Psoas muscle (tissue), 8 donors: ENCODE measurements around the gene TEX51. TPM values are rescaled to one million over a fixed set of nuclear protein-coding genes. Genes with fewer than 3 reads are reported as not detected.

ENCODE experiments used
- ATAC-seq, 4 donors: fragments of 200-7000 bp; cut with Tn5 transposase; one replicate each; pipeline ENCODE4 v1.9.1; 2020; ENCODE audit warnings: moderate library complexity in 3 of 4, mild to moderate bottlenecking in 2 of 4
- DNase-seq, 2 donors: peaks; one replicate each; pipeline ENCODE4 v3.0.0-alpha.2; 2020
- H3K27ac ChIP-seq: fragments of 200-600 bp; one replicate; pipeline ENCODE4 v1.8.0; 2022
- H3K27me3 ChIP-seq, 3 donors: fragments of 200-600 bp in 1 of 3; one replicate each; pipeline versions ENCODE4 v1.6.1 to v1.8.0; 2013 to 2022; ENCODE audit warnings: low read length in 2 of 3, mild to moderate bottlenecking in 2 of 3, moderate library complexity in 1 of 3; ENCODE audit not compliant: insufficient read depth in 3 of 3
- H3K36me3 ChIP-seq, 2 donors: fragments of 200-600 bp in 1 of 2; one replicate each; pipeline versions ENCODE4 v1.6.1 to v1.8.0; 2013 to 2022; ENCODE audit warnings: low read depth in 1 of 2, mild to moderate bottlenecking in 1 of 2, moderate library complexity in 1 of 2; ENCODE audit not compliant: insufficient read depth in 1 of 2
- H3K4me1 ChIP-seq: fragments of 200-600 bp; one replicate; pipeline ENCODE4 v1.8.0; 2022
- H3K4me3 ChIP-seq: fragments of 200-600 bp; one replicate; pipeline ENCODE4 v1.8.0; 2022; ENCODE audit warnings: mild to moderate bottlenecking
- H3K9me3 ChIP-seq: fragments of 200-600 bp; one replicate; pipeline ENCODE4 v1.8.0; 2022
- WGBS, 3 donors: extraction: QIAGEN DNeasy Blood & Tissue Kit; methylation state at CpG; one replicate each; pipeline versions ENCODE4 v1.1.6 to v1.1.7; 2013; 5-methylcytosine and 5-hydroxymethylcytosine counted together
- intact Hi-C, 2 donors: fragments of 100-400 bp; cut with DNase I; formaldehyde crosslinking; loops; one replicate each; pipeline versions ENCODE4 v1.11.0 to v1.14.2; 2022
- polyA plus RNA-seq, 3 donors: library from polyadenylated mRNA; stranded (reverse); fragments of 200-250 nt; gene quantifications; one replicate each; pipeline ENCODE4 v1.2.3, GENCODE V29; 2013
- total RNA-seq, 4 donors: library from RNA; stranded (reverse); fragmentation: NEBNext Ultra II Directional in 2 of 4; extraction: Animal tissue kit (Norgen Biotek cat#: 25700) in 2 of 4; gene quantifications; one replicate each; pipeline versions ENCODE4 v1.2.1 to v1.2.4, GENCODE V29; 2021 to 2023
- TF ChIP-seq, protein P1 (sequence below): fragments of 200-600 bp; IDR thresholded peaks from one replicate; pipeline ENCODE4 v1.8.0; 2022; ENCODE audit warnings: antibody characterized with exemption
- donor health status: healthy with polysubstance abuse.
- donor health status: DM: no; HTN: no; CAD: no; lungs with moderate emphysema.
- donor health status: Bipolar disorder and iron deficiency.
- donor health status: healthy.
- donor health status: DM: yes; HTN: yes; CAD: no.
- donor health status: DM: no; HTN: no; CAD: no.
- donor health status: DM: no; HTN: no; CAD: no.
- donor health status: DM: yes; HTN: yes; CAD: no.

Gene TEX51
- total and polyA plus RNA-seq, 7 donors: not detected

DNA sequence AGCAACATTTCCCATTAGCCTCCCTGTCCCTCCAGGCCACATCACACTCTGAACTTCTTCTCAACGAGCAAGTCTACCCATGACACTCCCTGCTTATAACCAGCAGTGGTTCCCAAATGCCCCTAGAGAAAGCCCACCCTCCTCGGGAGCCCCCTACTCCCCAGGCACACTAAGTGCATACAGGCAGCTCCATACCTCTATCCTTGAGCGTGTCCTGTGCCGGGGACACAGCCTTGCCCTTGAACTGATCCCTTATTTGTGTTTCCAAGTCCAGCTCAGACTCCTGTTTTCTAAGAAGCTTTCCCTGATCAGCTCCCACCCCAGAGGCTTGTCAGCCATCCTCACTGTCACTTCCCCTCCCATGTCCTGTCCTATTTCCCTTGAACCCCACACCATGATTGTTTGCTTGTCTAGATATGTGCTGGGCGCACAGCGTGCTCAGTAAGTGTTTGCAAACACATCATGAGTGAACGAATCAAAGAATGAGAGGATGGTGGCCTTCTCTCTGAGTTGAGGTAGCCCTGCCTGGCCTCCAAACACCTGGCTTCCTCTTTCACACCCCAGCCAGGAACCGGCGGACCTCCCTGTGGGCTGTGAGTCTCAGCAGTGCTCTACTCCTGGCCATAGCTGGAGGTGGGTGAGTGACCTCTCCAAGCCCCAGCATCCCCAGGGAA is 2.1 kb downstream of the TEX51 start:
- Histone ChIP-seq H3K27ac (no peak overlapping the region), H3K36me3 (no peaks in the 10 kb centered on the region), H3K27me3 (no peaks in the 10 kb centered on the region), H3K4me1 (no peaks in the 10 kb centered on the region), H3K9me3 (no peaks in the 10 kb centered on the region), H3K4me3 (no peak overlapping the region)
- ATAC-seq (no peak), DNase-seq (no peak)
- intact Hi-C loops: no loop called here
- TF ChIP-seq, protein P1, sequence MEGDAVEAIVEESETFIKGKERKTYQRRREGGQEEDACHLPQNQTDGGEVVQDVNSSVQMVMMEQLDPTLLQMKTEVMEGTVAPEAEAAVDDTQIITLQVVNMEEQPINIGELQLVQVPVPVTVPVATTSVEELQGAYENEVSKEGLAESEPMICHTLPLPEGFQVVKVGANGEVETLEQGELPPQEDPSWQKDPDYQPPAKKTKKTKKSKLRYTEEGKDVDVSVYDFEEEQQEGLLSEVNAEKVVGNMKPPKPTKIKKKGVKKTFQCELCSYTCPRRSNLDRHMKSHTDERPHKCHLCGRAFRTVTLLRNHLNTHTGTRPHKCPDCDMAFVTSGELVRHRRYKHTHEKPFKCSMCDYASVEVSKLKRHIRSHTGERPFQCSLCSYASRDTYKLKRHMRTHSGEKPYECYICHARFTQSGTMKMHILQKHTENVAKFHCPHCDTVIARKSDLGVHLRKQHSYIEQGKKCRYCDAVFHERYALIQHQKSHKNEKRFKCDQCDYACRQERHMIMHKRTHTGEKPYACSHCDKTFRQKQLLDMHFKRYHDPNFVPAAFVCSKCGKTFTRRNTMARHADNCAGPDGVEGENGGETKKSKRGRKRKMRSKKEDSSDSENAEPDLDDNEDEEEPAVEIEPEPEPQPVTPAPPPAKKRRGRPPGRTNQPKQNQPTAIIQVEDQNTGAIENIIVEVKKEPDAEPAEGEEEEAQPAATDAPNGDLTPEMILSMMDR: no peak
- WGBS, 3 donors: 87 to 95% (median 93%) methylated on average over 9 of the region's 9 CpGs

- Histone ChIP-seq H3K36me3 (no peaks in the 10 kb centered on the region), H3K9me3 (no peaks in the 10 kb centered on the region), H3K4me1 (no peaks in the 10 kb centered on the region), H3K4me3 (no peak overlapping the region), H3K27ac (no peak overlapping the region), H3K27me3 (no peaks in the 10 kb centered on the region)
- no peak for DNase-seq
- intact Hi-C loops: no loop called here
- WGBS, 3 donors: 86 to 92% (median 90%) methylated on average over 2 of the region's 2 CpGs
- TF ChIP-seq, protein P1: no peak
- no peak for ATAC-seq
These were observed 2.8 kb downstream of the TEX51 start for GRCh38 chr2:126901459-126901858.

DNA sequence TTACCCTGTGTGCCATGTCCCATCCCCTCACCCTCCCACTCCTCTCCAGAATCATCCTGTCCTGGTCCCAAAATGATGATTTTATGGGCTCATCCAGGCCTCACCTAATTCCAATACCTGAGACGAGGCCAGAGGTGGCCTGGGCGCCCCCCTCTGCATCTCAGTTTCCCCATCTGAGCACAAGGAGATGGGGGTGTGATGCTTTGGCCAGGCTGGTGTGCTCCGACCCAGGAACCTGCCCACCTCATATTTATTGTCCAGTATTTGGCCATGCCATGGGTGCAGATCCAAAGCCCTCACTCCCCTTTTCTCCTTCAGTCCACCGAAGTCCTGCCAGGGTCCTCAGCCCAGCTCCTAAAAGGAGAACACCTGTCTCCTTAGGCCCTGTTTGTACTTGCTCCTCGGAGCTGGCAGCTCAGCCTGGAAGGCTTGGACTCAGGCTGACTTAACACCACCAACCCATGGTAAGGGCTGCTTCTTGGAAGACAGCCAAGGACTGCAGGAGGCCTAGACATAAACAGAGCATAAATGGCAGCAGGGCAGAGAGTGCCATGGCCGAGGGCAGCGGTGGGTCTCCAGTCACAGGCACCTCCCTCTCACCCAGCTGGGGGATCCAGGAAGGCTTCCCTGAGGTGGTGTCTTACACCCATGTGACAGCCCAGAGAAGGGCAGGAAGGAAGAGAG is 3.6 kb downstream of the TEX51 start:
- TF ChIP-seq, protein P1: no peak
- intact Hi-C loops: no loop called here
- H3K9me3 ChIP-seq: no peaks in the 10 kb centered on the region
- DNase-seq: no peak
- no peaks in the 10 kb centered on the region for H3K27me3 ChIP-seq
- no peaks in the 10 kb centered on the region for H3K36me3 ChIP-seq
- H3K27ac ChIP-seq: no peak overlapping the region
- no peaks in the 10 kb centered on the region for H3K4me1 ChIP-seq
- ATAC-seq: no peak
- no peak overlapping the region for H3K4me3 ChIP-seq
- WGBS, 3 donors: 70 to 79% (median 72%) methylated on average over 7 of the region's 7 CpGs

GRCh38 chr2:126902859-126903258 is 4.2 kb downstream of the TEX51 start:
- no peaks in the 10 kb centered on the region for H3K27me3 ChIP-seq
- 92 to 96% (median 94%) methylated on average over 5 to 6 of the region's 6 CpGs for WGBS, 3 donors
- no peak for ATAC-seq
- DNase-seq: no peak
- intact Hi-C loops: no loop called here
- H3K9me3 ChIP-seq: no peaks in the 10 kb centered on the region
- H3K4me3 ChIP-seq: no peak overlapping the region
- H3K4me1 ChIP-seq: no peaks in the 10 kb centered on the region
- H3K36me3 ChIP-seq: no peaks in the 10 kb centered on the region
- TF ChIP-seq, protein P1: no peak
- H3K27ac ChIP-seq: no peak overlapping the region
